ENCODE data around the gene CERT1.

DNA sequence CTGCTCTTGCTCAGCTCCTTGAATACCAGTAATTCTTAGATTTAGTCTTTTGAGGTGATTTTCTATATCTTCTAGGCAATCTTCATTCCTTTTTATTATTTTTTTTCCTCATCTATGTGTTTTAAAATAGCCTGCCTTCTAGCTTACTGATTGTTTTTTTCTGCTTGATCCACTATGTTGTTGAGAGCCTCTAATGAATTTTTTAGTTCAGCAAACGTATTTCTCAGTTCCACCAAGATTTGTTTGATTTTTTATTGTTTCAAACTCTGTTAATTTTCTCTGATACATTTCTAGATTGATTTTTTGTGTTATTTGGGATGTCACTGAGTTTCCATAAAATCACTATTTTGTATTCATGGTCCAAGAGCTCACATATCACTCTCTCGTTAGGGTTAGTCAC is 9.8 kb upstream of the CERT1 start:
- TF ChIP-seq, protein P1, sequence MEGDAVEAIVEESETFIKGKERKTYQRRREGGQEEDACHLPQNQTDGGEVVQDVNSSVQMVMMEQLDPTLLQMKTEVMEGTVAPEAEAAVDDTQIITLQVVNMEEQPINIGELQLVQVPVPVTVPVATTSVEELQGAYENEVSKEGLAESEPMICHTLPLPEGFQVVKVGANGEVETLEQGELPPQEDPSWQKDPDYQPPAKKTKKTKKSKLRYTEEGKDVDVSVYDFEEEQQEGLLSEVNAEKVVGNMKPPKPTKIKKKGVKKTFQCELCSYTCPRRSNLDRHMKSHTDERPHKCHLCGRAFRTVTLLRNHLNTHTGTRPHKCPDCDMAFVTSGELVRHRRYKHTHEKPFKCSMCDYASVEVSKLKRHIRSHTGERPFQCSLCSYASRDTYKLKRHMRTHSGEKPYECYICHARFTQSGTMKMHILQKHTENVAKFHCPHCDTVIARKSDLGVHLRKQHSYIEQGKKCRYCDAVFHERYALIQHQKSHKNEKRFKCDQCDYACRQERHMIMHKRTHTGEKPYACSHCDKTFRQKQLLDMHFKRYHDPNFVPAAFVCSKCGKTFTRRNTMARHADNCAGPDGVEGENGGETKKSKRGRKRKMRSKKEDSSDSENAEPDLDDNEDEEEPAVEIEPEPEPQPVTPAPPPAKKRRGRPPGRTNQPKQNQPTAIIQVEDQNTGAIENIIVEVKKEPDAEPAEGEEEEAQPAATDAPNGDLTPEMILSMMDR (IDR thresholded peaks at IDR 0.05), result no peak
- no peak for TF ChIP-seq POLR2A (IDR thresholded peaks at IDR 0.05)

All from tibial nerve (tissue), 3 donors.